Heart left ventricle (tissue), 16 donors: ENCODE results near the gene FHL2. TPM values are rescaled to one million over a fixed set of nuclear protein-coding genes. Genes with fewer than 3 reads are reported as not detected.

Source experiments
- ATAC-seq, 4 donors: fragments of 200-7000 bp; cut with Tn5 transposase; one replicate each; pipeline ENCODE4 v1.9.1; 2020 to 2022; ENCODE audit warnings: moderate library complexity in 4 of 4, mild to moderate bottlenecking in 3 of 4, moderate number of reproducible peaks in 1 of 4
- DNase-seq, 5 donors: peaks; one replicate each; pipeline ENCODE4 v3.0.0-alpha.2; 2020
- H3K27ac ChIP-seq, 12 donors: fragments of 200-600 bp; sonication (generic) in 4 of 12; one replicate each; pipeline versions ENCODE4 v1.5.0 to v1.8.0; 2016 to 2022; ENCODE audit warnings: mild to moderate bottlenecking in 2 of 12
- H3K27me3 ChIP-seq, 9 donors: fragments of 200-600 bp; sonication (generic) in 2 of 9; one replicate each; pipeline versions ENCODE4 v1.5.1 to v1.8.0; 2016 to 2022; ENCODE audit warnings: mild to moderate bottlenecking in 3 of 9
- H3K36me3 ChIP-seq, 9 donors: fragments of 200-600 bp; sonication (generic) in 2 of 9; one replicate each; pipeline versions ENCODE4 v1.5.0 to v1.8.0; 2018 to 2022; ENCODE audit warnings: mild to moderate bottlenecking in 2 of 9
- H3K4me1 ChIP-seq, 12 donors: fragments of 200-600 bp; sonication (generic) in 4 of 12; one replicate each; pipeline versions ENCODE4 v1.5.0 to v1.8.0; 2016 to 2022; ENCODE audit warnings: mild to moderate bottlenecking in 3 of 12
- H3K4me3 ChIP-seq, 12 donors: fragments of 200-600 bp; sonication (generic) in 4 of 12; one replicate each; pipeline versions ENCODE4 v1.5.0 to v1.8.0; 2017 to 2022; ENCODE audit warnings: mild to moderate bottlenecking in 9 of 12, moderate library complexity in 4 of 12
- H3K9me3 ChIP-seq, 12 donors: fragments of 200-600 bp; sonication (generic) in 4 of 12; one replicate each; pipeline versions ENCODE4 v1.5.0 to v1.8.0; 2016 to 2022; ENCODE audit warnings: mild to moderate bottlenecking in 1 of 12
- CTCF ChIP-seq, 12 donors: fragments of 200-600 bp; sonication (generic) in 4 of 12; IDR thresholded peaks; one replicate each; pipeline versions ENCODE4 v1.5.0 to v1.8.0; 2018 to 2022; ENCODE audit warnings: antibody characterized with exemption in 12 of 12, mild to moderate bottlenecking in 5 of 12
- POLR2A ChIP-seq, 2 donors: fragments of 450-650 bp; IDR thresholded peaks; one replicate each; pipeline ENCODE4 v1.6.1; 2017; ENCODE audit warnings: antibody characterized with exemption in 2 of 2, mild to moderate bottlenecking in 2 of 2, moderate library complexity in 2 of 2
- WGBS, 4 donors: extraction: QIAGEN DNeasy Blood & Tissue Kit in 2 of 4; methylation state at CpG; one replicate each; pipeline versions ENCODE4 v1.1.5 to v1.1.7; 2013 to 2018; 5-methylcytosine and 5-hydroxymethylcytosine counted together
- intact Hi-C, 10 donors: fragments of 100-400 bp; cut with DNase I; formaldehyde crosslinking; loops; one replicate each; pipeline versions ENCODE4 v1.11.1 to v1.14.2; 2022
- polyA plus RNA-seq, 2 donors: library from polyadenylated mRNA; stranded (reverse); fragments of 200-250 nt; gene quantifications; one replicate each; pipeline ENCODE4 v1.2.3, GENCODE V29; 2013
- total RNA-seq, 9 donors: library from RNA; depleted of rRNA in 2 of 9; stranded (reverse); fragments of >200 nt in 2 of 9; fragmentation: NEBNext Ultra II Directional in 3 of 9; extraction: Animal tissue kit (Norgen Biotek cat#: 25700) in 3 of 9; gene quantifications; one replicate each; pipeline versions ENCODE4 v1.1.0 to v1.2.4, GENCODE V29; 2016 to 2023
- donor health status: ischemic (EF 13 %, LVEDD 7.1; RV severe dilation, severe dysfunction).
- donor health status: healthy with polysubstance abuse.
- donor health status: DM: no; HTN: yes; CAD: no.
- donor health status: DM: no; HTN: no; CAD: no.
- donor health status: ischemic (EF 25% LVEDD 6.9; RV normal size, moderate dysfunction).
- donor health status: ischemic (EF 25% LVEDD 5.7; RV mildly dilated, moderate dysfunction).
- donor health status: healthy.
- donor health status: DM: yes; HTN: yes; CAD: no.
- donor health status: ischemic (EF 35%, LVEDD 5.7; RV mildly dilated, moderate dysfunction).
- donor health status: nonischemic (EF 11% LVEDD 7.7; RV severe dilation, severe dysfunction).
- donor health status: DM: yes; HTN: yes; CAD: no.
- donor health status: PGD.
- donor health status: ischemic (EF 29% LVEDD 5.4; RV normal size, mild dysfunction).
- donor health status: nonischemic (EF 23%, LVEDD 6.1; RV moderate dilation, normal function).

FHL2 gene
- total and polyA plus RNA-seq, 11 donors = 649 to 4,692 (median 1,165) TPM

GRCh38 chr2:105361102-105361889 lies 37.6 kb downstream of the FHL2 start:
- H3K27ac ChIP-seq = peak overlapping the region in 5 of 12 donors; percentile 1 to 61 (median 13)
- intact Hi-C loops = no loop called here
- ATAC-seq (no peak), DNase-seq (no peak)
- no peaks in the 10 kb centered on the region for H3K27me3 ChIP-seq
- 43 to 47% (median 46%) methylated on average over 11 of the region's 11 CpGs for WGBS, 4 donors
- TF ChIP-seq CTCF (IDR thresholded peaks at IDR 0.05) = no peak
- no peak for TF ChIP-seq POLR2A (IDR thresholded peaks at IDR 0.05)
- peaks cover 0 to 18% (median 9%) of the 10 kb centered on the region in 12 donors for H3K9me3 ChIP-seq
- no peak overlapping the region for H3K4me3 ChIP-seq
- H3K36me3 ChIP-seq = peaks cover 0 to 96% (median 82%) of the 10 kb centered on the region in 9 donors
- H3K4me1 ChIP-seq = peaks cover 0 to 52% (median 4%) of the 10 kb centered on the region in 12 donors

- intact Hi-C loops = no loop called here
- Histone ChIP-seq H3K4me1 (peaks cover 0 to 39% (median 2%) of the 10 kb centered on the region in 12 donors), H3K4me3 (no peak overlapping the region), H3K27ac (peak overlapping the region in 5 of 12 donors; percentile 8 to 44 (median 19)), H3K36me3 (peaks cover 0 to 81% (median 63%) of the 10 kb centered on the region in 9 donors), H3K9me3 (peaks cover 0 to 24% (median 10%) of the 10 kb centered on the region in 12 donors), H3K27me3 (no peaks in the 10 kb centered on the region)
- 50 to 60% (median 52%) methylated on average over 6 of the region's 6 CpGs for WGBS, 4 donors
- DNase-seq (no peak), ATAC-seq (peak in 1 of 4 donors; percentile 29)
- TF ChIP-seq CTCF (IDR thresholded peaks at IDR 0.05) (no peak), POLR2A (IDR thresholded peaks at IDR 0.05) (no peak)
Measured at GRCh38 chr2:105358593-105358992, 40.3 kb downstream of the FHL2 start.

GRCh38 chr2:105357122-105357521 lies 41.7 kb downstream of the FHL2 start:
- H3K36me3 ChIP-seq = peaks cover 0 to 74% (median 59%) of the 10 kb centered on the region in 9 donors
- WGBS, 4 donors = 81 to 95% (median 92%) methylated on average over 1 of the region's 1 CpG
- no peak for DNase-seq
- H3K4me3 ChIP-seq = no peak overlapping the region
- ATAC-seq = no peak
- H3K9me3 ChIP-seq = peaks cover 0 to 24% (median 10%) of the 10 kb centered on the region in 12 donors
- H3K27ac ChIP-seq = peak overlapping the region in 1 of 12 donors; percentile 22
- TF ChIP-seq POLR2A (IDR thresholded peaks at IDR 0.05) (no peak), CTCF (IDR thresholded peaks at IDR 0.05) (no peak)
- peaks cover 0 to 32% (median 0%) of the 10 kb centered on the region in 12 donors for H3K4me1 ChIP-seq
- H3K27me3 ChIP-seq = no peaks in the 10 kb centered on the region
- intact Hi-C loops = no loop called here

- peak; percentile 9 to 61 (median 36) for TF ChIP-seq CTCF (IDR thresholded peaks at IDR 0.05)
- TF ChIP-seq POLR2A (IDR thresholded peaks at IDR 0.05) = no peak
Measured at GRCh38 chr2:105344704-105345345, 54.0 kb downstream of the FHL2 start.

More at GRCh38 chr2:105344704-105345345, 54.0 kb downstream of the FHL2 start:
- H3K27ac ChIP-seq = no peak overlapping the region
- 72 to 80% (median 76%) methylated on average over 4 of the region's 4 CpGs for WGBS, 4 donors
- ATAC-seq (peak; percentile 8 to 53 (median 27)), DNase-seq (no peak)
- peaks cover 0 to 100% (median 97%) of the 10 kb centered on the region in 9 donors for H3K36me3 ChIP-seq
- H3K4me3 ChIP-seq = no peak overlapping the region
- intact Hi-C loops = loop anchor here in 6 of 10 donors (2.0 to 10.0 kb wide), 4 partner anchors 176 to 750 kb away; no protein-coding TSS in a partner anchor
- H3K27me3 ChIP-seq = no peaks in the 10 kb centered on the region
- peaks cover 0 to 3% (median 0%) of the 10 kb centered on the region in 12 donors for H3K4me1 ChIP-seq
- no peaks in the 10 kb centered on the region for H3K9me3 ChIP-seq
